PC-3 (cell line): Measurements from ENCODE around the gene CAMTA1. TPM values are rescaled to one million over a fixed set of nuclear protein-coding genes. Genes with fewer than 3 reads are reported as not detected.

Experiments used
- ATAC-seq: fragments of 200-7000 bp; cut with Tn5 transposase; 2 replicates; pipeline ENCODE4 v1.9.1; 2020; ENCODE audit warnings: mild to moderate bottlenecking, moderate library complexity
- BruUV-seq: library from RNA; stranded (reverse); fragments of 400-500 nt; replicated peaks from 2 replicates; lab custom pipeline; 2021; lab: Mats Ljungman, UMichigan
- CTCF ChIA-PET: fragments of 300-600 bp; sonication (Branson Sonifier 250); formaldehyde crosslinking; loops from one replicate; lab custom pipeline; 2022; ENCODE audit warnings: antibody characterized with exemption; lab: Charles Lee
- POLR2A ChIA-PET: fragments of 300-600 bp; sonication (Branson Sonifier 250); formaldehyde crosslinking; loops from one replicate; lab custom pipeline; 2022; ENCODE audit warnings: antibody characterized with exemption; ENCODE audit not compliant: unreplicated experiment; lab: Charles Lee
- DNase-seq: peaks from one replicate; pipeline ENCODE4 v3.0.0-alpha.2; 2015
- H2AFZ ChIP-seq: fragments of 300-600 bp; sonication (generic); 2 replicates; pipeline ENCODE4 v1.6.0; 2016; ENCODE audit warnings: antibody characterized with exemption, low read length
- H3F3A ChIP-seq: fragments of 300-600 bp; sonication (generic); one replicate; pipeline ENCODE4 v1.6.0; 2017; ENCODE audit warnings: antibody characterized with exemption, low read length, control low read depth, mild to moderate bottlenecking; ENCODE audit not compliant: unreplicated experiment
- H3K27ac ChIP-seq: fragments of 300-600 bp; sonication (generic); 2 replicates; pipeline ENCODE4 v1.5.1; 2016; ENCODE audit warnings: mild to moderate bottlenecking, low read length
- H3K27me3 ChIP-seq: fragments of 300-600 bp; sonication (generic); 2 replicates; pipeline ENCODE4 v1.6.1; 2016; ENCODE audit warnings: low read length, mixed read lengths
- H3K36me3 ChIP-seq: fragments of 300-600 bp; sonication (generic); 2 replicates; pipeline ENCODE4 v1.6.1; 2016; ENCODE audit warnings: low read depth, mixed run types, low read length, mixed read lengths
- H3K4me1 ChIP-seq: fragments of 300-600 bp; sonication (generic); 2 replicates; pipeline ENCODE4 v1.5.1; 2016; ENCODE audit warnings: low read length; ENCODE audit not compliant: insufficient read depth
- H3K4me2 ChIP-seq: fragments of 300-600 bp; sonication (generic); 2 replicates; pipeline ENCODE4 v1.6.0; 2016; ENCODE audit warnings: low read length
- H3K4me3 ChIP-seq: fragments of 300-600 bp; sonication (generic); 2 replicates; pipeline ENCODE4 v1.5.1; 2016; ENCODE audit warnings: mild to moderate bottlenecking, low read length, mixed read lengths
- H3K79me2 ChIP-seq: fragments of 300-600 bp; sonication (generic); 2 replicates; pipeline ENCODE4 v1.6.1; 2017; ENCODE audit warnings: low read length, mixed read lengths
- H3K9ac ChIP-seq: fragments of 300-600 bp; sonication (generic); 2 replicates; pipeline ENCODE4 v1.6.0; 2016; ENCODE audit warnings: mild to moderate bottlenecking, low read length
- H3K9me2 ChIP-seq: fragments of 300-600 bp; sonication (generic); replicated peaks from 2 replicates; pipeline ENCODE4 v1.6.1; 2016; ENCODE audit warnings: mixed run types, low read length, mixed read lengths
- H3K9me3 ChIP-seq: fragments of 300-600 bp; sonication (generic); 2 replicates; pipeline ENCODE4 v1.6.1; 2016; ENCODE audit warnings: low read length, mixed read lengths
- H4K20me1 ChIP-seq: fragments of 300-600 bp; sonication (generic); 2 replicates; pipeline ENCODE4 v1.6.1; 2016; ENCODE audit warnings: low read length, mixed read lengths
- EZH2 ChIP-seq: fragments of 300-600 bp; sonication (generic); IDR thresholded peaks from one replicate; pipeline ENCODE4 v1.6.1; 2017; ENCODE audit warnings: antibody characterized with exemption, mild to moderate bottlenecking, low read length; ENCODE audit not compliant: unreplicated experiment
- EZH2phosphoT487 ChIP-seq: fragments of 300-600 bp; sonication (generic); IDR thresholded peaks from 2 replicates; pipeline ENCODE4 v1.6.1; 2018; ENCODE audit warnings: mild to moderate bottlenecking, antibody characterized with exemption, low read length, borderline replicate concordance
- intact Hi-C: fragments of 100-400 bp; cut with micrococcal nuclease; formaldehyde crosslinking; loops from 2 replicates; pipeline ENCODE4 v1.9.0; 2023
- total RNA-seq: library from RNA; depleted of rRNA; stranded (reverse); fragments of >200 nt; gene quantifications from 2 replicates; pipeline ENCODE4 v1.2.3, GENCODE V29; 2014
- TF ChIP-seq, protein P1 (sequence below): fragments of 300-600 bp; sonication (generic); conservative IDR thresholded peaks from 2 replicates; pipeline ENCODE4 v1.5.1; 2017; ENCODE audit warnings: antibody characterized with exemption, low read depth, mild to moderate bottlenecking, low read length

The CAMTA1 gene
- total RNA-seq, 1 experiment from 2014 or later: 40.8 TPM

GRCh38 chr1:6770751-6771440, 14.4 kb upstream of the CAMTA1 start:
- Histone ChIP-seq H3K4me3 (0 out of 2 replicates have a peak overlapping the region, but pooled peaks have one; percentile 20), H3K36me3 (no peaks in the 10 kb centered on the region), H3K9me3 (no peaks in the 10 kb centered on the region), H3K4me1 (peaks cover 8% of the 10 kb centered on the region; the same call in 1 of the 2 replicates), H3F3A (no peaks in the 10 kb centered on the region), H2AFZ (peak overlapping the region; percentile 22; the same call in 1 of the 2 replicates), H3K27ac (no peak overlapping the region), H3K27me3 (no peaks in the 10 kb centered on the region), H4K20me1 (no peaks in the 10 kb centered on the region), H3K79me2 (no peaks in the 10 kb centered on the region), H3K9ac (no peak overlapping the region), H3K9me2 (no peaks in the 10 kb centered on the region), H3K4me2 (peak overlapping the region; percentile 49)
- DNase-seq: peak; percentile 62
- BruUV-seq: no TSS peak
- ATAC-seq: peak; percentile 93
- intact Hi-C loops: loop anchor here (1.0 kb wide), 1 partner anchor 51 kb away; no protein-coding TSS in a partner anchor
- ChIA-PET CTCF (no interaction called here), POLR2A (no interaction called here)
- TF ChIP-seq EZH2phosphoT487: no peak
- TF ChIP-seq EZH2: no peak
- TF ChIP-seq, protein P1, sequence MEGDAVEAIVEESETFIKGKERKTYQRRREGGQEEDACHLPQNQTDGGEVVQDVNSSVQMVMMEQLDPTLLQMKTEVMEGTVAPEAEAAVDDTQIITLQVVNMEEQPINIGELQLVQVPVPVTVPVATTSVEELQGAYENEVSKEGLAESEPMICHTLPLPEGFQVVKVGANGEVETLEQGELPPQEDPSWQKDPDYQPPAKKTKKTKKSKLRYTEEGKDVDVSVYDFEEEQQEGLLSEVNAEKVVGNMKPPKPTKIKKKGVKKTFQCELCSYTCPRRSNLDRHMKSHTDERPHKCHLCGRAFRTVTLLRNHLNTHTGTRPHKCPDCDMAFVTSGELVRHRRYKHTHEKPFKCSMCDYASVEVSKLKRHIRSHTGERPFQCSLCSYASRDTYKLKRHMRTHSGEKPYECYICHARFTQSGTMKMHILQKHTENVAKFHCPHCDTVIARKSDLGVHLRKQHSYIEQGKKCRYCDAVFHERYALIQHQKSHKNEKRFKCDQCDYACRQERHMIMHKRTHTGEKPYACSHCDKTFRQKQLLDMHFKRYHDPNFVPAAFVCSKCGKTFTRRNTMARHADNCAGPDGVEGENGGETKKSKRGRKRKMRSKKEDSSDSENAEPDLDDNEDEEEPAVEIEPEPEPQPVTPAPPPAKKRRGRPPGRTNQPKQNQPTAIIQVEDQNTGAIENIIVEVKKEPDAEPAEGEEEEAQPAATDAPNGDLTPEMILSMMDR: no peak

DNA sequence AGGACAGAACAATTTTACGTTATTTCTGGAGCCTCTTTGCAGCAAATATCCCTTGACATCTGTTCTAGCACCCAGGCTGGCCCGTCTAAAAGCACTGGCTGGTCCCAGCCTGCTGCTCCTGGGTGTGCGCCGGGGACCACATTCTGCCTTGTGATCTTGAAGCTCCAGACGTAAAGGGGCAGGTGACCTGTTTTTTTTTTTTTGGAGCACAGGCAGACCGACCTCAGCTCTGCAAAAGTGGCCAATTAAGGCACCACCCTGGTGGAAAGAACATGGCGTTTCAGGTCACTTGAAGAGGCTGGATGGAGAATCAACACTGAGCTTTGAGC, 13.8 kb upstream of the CAMTA1 start:
- no TSS peak for BruUV-seq
- ATAC-seq: no peak
- no peak for TF ChIP-seq EZH2
- TF ChIP-seq EZH2phosphoT487: no peak
- TF ChIP-seq, protein P1: no peak
- Histone ChIP-seq H3K4me3 (no peak overlapping the region), H3K27ac (no peak overlapping the region), H3K79me2 (no peaks in the 10 kb centered on the region), H3K9me2 (no peaks in the 10 kb centered on the region), H3F3A (no peaks in the 10 kb centered on the region), H3K9ac (no peak overlapping the region), H3K4me1 (peaks cover 8% of the 10 kb centered on the region; the same call in 1 of the 2 replicates), H3K4me2 (no peak overlapping the region), H2AFZ (no peak overlapping the region), H3K9me3 (no peaks in the 10 kb centered on the region), H3K36me3 (no peaks in the 10 kb centered on the region), H3K27me3 (no peaks in the 10 kb centered on the region), H4K20me1 (no peaks in the 10 kb centered on the region)
- no peak for DNase-seq
- ChIA-PET CTCF (interaction anchor here (0.7 kb wide), 1 partner anchor 357 kb away, joined by 5 read pairs; no protein-coding TSS in a partner anchor), POLR2A (no interaction called here)
- intact Hi-C loops: no loop called here

- Histone ChIP-seq H4K20me1 (no peaks in the 10 kb centered on the region), H3K79me2 (no peaks in the 10 kb centered on the region), H2AFZ (no peak overlapping the region), H3K4me2 (no peak overlapping the region), H3K9me2 (no peaks in the 10 kb centered on the region), H3K9me3 (no peaks in the 10 kb centered on the region), H3K4me1 (peaks cover 8% of the 10 kb centered on the region; the same call in 1 of the 2 replicates), H3K36me3 (no peaks in the 10 kb centered on the region), H3K9ac (no peak overlapping the region), H3F3A (no peaks in the 10 kb centered on the region), H3K27me3 (no peaks in the 10 kb centered on the region), H3K27ac (no peak overlapping the region), H3K4me3 (no peak overlapping the region)
- intact Hi-C loops: no loop called here
- BruUV-seq: no TSS peak
- no peak for TF ChIP-seq EZH2
- TF ChIP-seq, protein P1: no peak
- TF ChIP-seq EZH2phosphoT487: no peak
- ChIA-PET POLR2A (no interaction called here), CTCF (no interaction called here)
- no peak for DNase-seq
- ATAC-seq: no peak
These were observed 10.9 kb upstream of the CAMTA1 start for GRCh38 chr1:6774381-6774780.
